ENCODE data around the gene PRKCH.

GRCh38 chr14:61494018-61494417 lies 172.6 kb downstream of the PRKCH start:
- TF ChIP-seq EZH2 (IDR thresholded peaks at IDR 0.05; ENCODE audit: low read length, unreplicated experiment) (no peak), CTCF (conservative IDR thresholded peaks at IDR 0.05; ENCODE audit: low read depth, low read length) (no peak)
